ENCODE data around the gene STRN4. TPM values are rescaled to one million over a fixed set of nuclear protein-coding genes. Genes with fewer than 3 reads are reported as not detected.
"Not testable (repeated sequence)": the region's sequence is repeated elsewhere in the genome, so short reads cannot be mapped to it uniquely, and the experiment has no call there.

STRN4 gene
- total and polyA plus RNA-seq, 2 donors from 2014 or later, result 31.5 to 74.9 TPM

GRCh38 chr19:46775642-46776258, 29.5 kb upstream of the STRN4 start:
- H3K4me1 ChIP-seq (ENCODE audit: control insufficient read depth in 2 of 3, insufficient read depth in 2 of 3, low read depth in 1 of 3, low read length in 3 of 3), result peaks cover 0 to 4% (median 0%) of the 10 kb centered on the region in 3 donors
- intact Hi-C loops (cut with DNase I), result no loop called here
- no peak for TF ChIP-seq CTCF (IDR thresholded peaks at IDR 0.05; ENCODE audit: borderline replicate concordance, extremely low read depth, insufficient read depth)
- DNase-seq (no peak), FAIRE-seq (no peak)
- no peaks in the 10 kb centered on the region for H3K27me3 ChIP-seq (ENCODE audit: control insufficient read depth, insufficient read depth, low read length)
- H3K4me3 ChIP-seq (ENCODE audit: low read length in 3 of 3), result no peak overlapping the region
- H3K27ac ChIP-seq (ENCODE audit: low read depth in 2 of 2, low read length in 2 of 2), result no peak overlapping the region
- no peaks in the 10 kb centered on the region for H3K9me3 ChIP-seq (ENCODE audit: control insufficient read depth in 2 of 3, insufficient read depth in 1 of 3, low read length in 3 of 3)
- no peak overlapping the region for H3K9ac ChIP-seq (ENCODE audit: low read length in 3 of 3)
- peaks cover 2 to 25% (median 7%) of the 10 kb centered on the region in 3 donors for H3K36me3 ChIP-seq (ENCODE audit: control insufficient read depth in 2 of 3, insufficient read depth in 3 of 3, low read length in 3 of 3)

GRCh38 chr19:46773018-46773399, 26.8 kb upstream of the STRN4 start:
- Histone ChIP-seq H3K9me3 (ENCODE audit: control insufficient read depth in 2 of 3, insufficient read depth in 1 of 3, low read length in 3 of 3) (no peaks in the 10 kb centered on the region), H3K4me1 (ENCODE audit: control insufficient read depth in 2 of 3, insufficient read depth in 2 of 3, low read depth in 1 of 3, low read length in 3 of 3) (peaks cover 0 to 6% (median 5%) of the 10 kb centered on the region in 3 donors), H3K4me3 (ENCODE audit: low read length in 3 of 3) (no peak overlapping the region), H3K9ac (ENCODE audit: low read length in 3 of 3) (no peak overlapping the region), H3K36me3 (ENCODE audit: control insufficient read depth in 2 of 3, insufficient read depth in 3 of 3, low read length in 3 of 3) (peaks cover 2 to 22% (median 3%) of the 10 kb centered on the region in 3 donors), H3K27me3 (ENCODE audit: control insufficient read depth, insufficient read depth, low read length) (no peaks in the 10 kb centered on the region), H3K27ac (ENCODE audit: low read depth in 2 of 2, low read length in 2 of 2) (no peak overlapping the region)
- no peak for TF ChIP-seq CTCF (IDR thresholded peaks at IDR 0.05; ENCODE audit: borderline replicate concordance, extremely low read depth, insufficient read depth)
- DNase-seq (no peak), FAIRE-seq (no peak)
- intact Hi-C loops (cut with DNase I), result no loop called here

- no peaks in the 10 kb centered on the region for H3K27me3 ChIP-seq (ENCODE audit: control insufficient read depth, insufficient read depth, low read length)
- no peaks in the 10 kb centered on the region for H3K9me3 ChIP-seq (ENCODE audit: control insufficient read depth in 2 of 3, insufficient read depth in 1 of 3, low read length in 3 of 3)
- peaks cover 2 to 19% (median 3%) of the 10 kb centered on the region in 3 donors for H3K36me3 ChIP-seq (ENCODE audit: control insufficient read depth in 2 of 3, insufficient read depth in 3 of 3, low read length in 3 of 3)
- H3K27ac ChIP-seq (ENCODE audit: low read depth in 2 of 2, low read length in 2 of 2), result no peak overlapping the region
- H3K9ac ChIP-seq (ENCODE audit: low read length in 3 of 3), result no peak overlapping the region
- no peak overlapping the region for H3K4me3 ChIP-seq (ENCODE audit: low read length in 3 of 3)
- peaks cover 0 to 6% (median 5%) of the 10 kb centered on the region in 3 donors for H3K4me1 ChIP-seq (ENCODE audit: control insufficient read depth in 2 of 3, insufficient read depth in 2 of 3, low read depth in 1 of 3, low read length in 3 of 3)
- TF ChIP-seq CTCF (IDR thresholded peaks at IDR 0.05; ENCODE audit: borderline replicate concordance, extremely low read depth, insufficient read depth), result no peak
- intact Hi-C loops (cut with DNase I), result no loop called here
- DNase-seq (no peak), FAIRE-seq (no peak)
Observed at GRCh38 chr19:46772170-46773017, 26.1 kb upstream of the STRN4 start.

GRCh38 chr19:46768746-46769145, 22.5 kb upstream of the STRN4 start:
- FAIRE-seq; intact Hi-C loops (cut with DNase I); H3K36me3 ChIP-seq (ENCODE audit: control insufficient read depth in 2 of 3, insufficient read depth in 3 of 3, low read length in 3 of 3); H3K27me3 ChIP-seq (ENCODE audit: control insufficient read depth, insufficient read depth, low read length); H3K9me3 ChIP-seq (ENCODE audit: control insufficient read depth in 2 of 3, insufficient read depth in 1 of 3, low read length in 3 of 3); H3K4me1 ChIP-seq (ENCODE audit: control insufficient read depth in 2 of 3, insufficient read depth in 2 of 3, low read depth in 1 of 3, low read length in 3 of 3); H3K9ac ChIP-seq (ENCODE audit: low read length in 3 of 3); DNase-seq; H3K4me3 ChIP-seq (ENCODE audit: low read length in 3 of 3); H3K27ac ChIP-seq (ENCODE audit: low read depth in 2 of 2, low read length in 2 of 2): not testable (repeated sequence)

Measured in kidney (tissue), 14 donors.